ENCODE measurements around the gene CRIP3. TPM values are rescaled to one million over a fixed set of nuclear protein-coding genes. Genes with fewer than 3 reads are reported as not detected.

The CRIP3 gene
- total RNA-seq, 1 experiment from 2014 or later, result 5.7 TPM

GRCh38 chr6:43277306-43277642, 31.4 kb downstream of the CRIP3 start:
- no peaks in the 10 kb centered on the region for H3F3A ChIP-seq (ENCODE audit: insufficient read depth, low read depth)
- H3K36me3 ChIP-seq (ENCODE audit: low read depth), result no peaks in the 10 kb centered on the region
- no peaks in the 10 kb centered on the region for H3K9me2 ChIP-seq (ENCODE audit: insufficient read depth)
- H3K27me3 ChIP-seq (ENCODE audit: insufficient read depth, low read depth), result peaks cover 15% of the 10 kb centered on the region; the same call in 1 of the 2 replicates
- H3K27ac ChIP-seq, result no peak overlapping the region
- H4K20me1 ChIP-seq (ENCODE audit: insufficient read depth), result no peaks in the 10 kb centered on the region
- ChIA-PET POLR2A (ENCODE audit: unreplicated experiment) (no interaction called here), CTCF (no interaction called here)
- no peaks in the 10 kb centered on the region for H3K4me1 ChIP-seq (replicated peaks; ENCODE audit: insufficient read depth)
- H3K9me3 ChIP-seq (ENCODE audit: insufficient read depth, low read depth), result no peaks in the 10 kb centered on the region
- DNase-seq, result no peak
- H3K79me2 ChIP-seq (ENCODE audit: low read depth), result no peaks in the 10 kb centered on the region
- H3K4me3 ChIP-seq, result no peak overlapping the region
- intact Hi-C loops (cut with micrococcal nuclease; ENCODE audit: unreplicated experiment), result no loop called here
- BruUV-seq (replicated peaks), result no TSS peak
- H3K4me2 ChIP-seq, result no peak overlapping the region
- H2AFZ ChIP-seq, result no peak overlapping the region
- TF ChIP-seq CTCF (conservative IDR thresholded peaks at IDR 0.05) (no peak), EZH2 (IDR thresholded peaks at IDR 0.05; ENCODE audit: low read depth) (no peak)

- DNase-seq, result no peak
- no peaks in the 10 kb centered on the region for H4K20me1 ChIP-seq (ENCODE audit: insufficient read depth)
- H3K79me2 ChIP-seq (ENCODE audit: low read depth), result no peaks in the 10 kb centered on the region
- no peak overlapping the region for H3K4me3 ChIP-seq
- no peak overlapping the region for H3K27ac ChIP-seq
- H3K36me3 ChIP-seq (ENCODE audit: low read depth), result no peaks in the 10 kb centered on the region
- H3K9me2 ChIP-seq (ENCODE audit: insufficient read depth), result no peaks in the 10 kb centered on the region
- no peaks in the 10 kb centered on the region for H3K4me1 ChIP-seq (replicated peaks; ENCODE audit: insufficient read depth)
- no peaks in the 10 kb centered on the region for H3F3A ChIP-seq (ENCODE audit: insufficient read depth, low read depth)
- no peak for TF ChIP-seq CTCF (conservative IDR thresholded peaks at IDR 0.05)
- TF ChIP-seq EZH2 (IDR thresholded peaks at IDR 0.05; ENCODE audit: low read depth), result no peak
- H3K27me3 ChIP-seq (ENCODE audit: insufficient read depth, low read depth), result peaks cover 11% of the 10 kb centered on the region; the same call in 1 of the 2 replicates
- ChIA-PET POLR2A (ENCODE audit: unreplicated experiment) (no interaction called here), CTCF (no interaction called here)
- no peak overlapping the region for H3K4me2 ChIP-seq
- no peak overlapping the region for H2AFZ ChIP-seq
- intact Hi-C loops (cut with micrococcal nuclease; ENCODE audit: unreplicated experiment), result no loop called here
- H3K9me3 ChIP-seq (ENCODE audit: insufficient read depth, low read depth), result no peaks in the 10 kb centered on the region
- no TSS peak for BruUV-seq (replicated peaks)
These were observed 31.9 kb downstream of the CRIP3 start for GRCh38 chr6:43276577-43277305.

GRCh38 chr6:43275801-43276576, 32.6 kb downstream of the CRIP3 start:
- H3K36me3 ChIP-seq (ENCODE audit: low read depth), result no peaks in the 10 kb centered on the region
- no peak overlapping the region for H2AFZ ChIP-seq
- H3K4me1 ChIP-seq (replicated peaks; ENCODE audit: insufficient read depth), result no peaks in the 10 kb centered on the region
- TF ChIP-seq CTCF (conservative IDR thresholded peaks at IDR 0.05), result no peak
- TF ChIP-seq EZH2 (IDR thresholded peaks at IDR 0.05; ENCODE audit: low read depth), result no peak
- no peaks in the 10 kb centered on the region for H3K79me2 ChIP-seq (ENCODE audit: low read depth)
- DNase-seq, result no peak
- H3K4me2 ChIP-seq, result no peak overlapping the region
- no peak overlapping the region for H3K4me3 ChIP-seq
- 0 out of 2 replicates have a peak, but pooled peaks cover 6% of the 10 kb centered on the region for H3K27me3 ChIP-seq (ENCODE audit: insufficient read depth, low read depth)
- no peaks in the 10 kb centered on the region for H3K9me3 ChIP-seq (ENCODE audit: insufficient read depth, low read depth)
- H3K9me2 ChIP-seq (ENCODE audit: insufficient read depth), result no peaks in the 10 kb centered on the region
- H4K20me1 ChIP-seq (ENCODE audit: insufficient read depth), result no peaks in the 10 kb centered on the region
- BruUV-seq (replicated peaks), result no TSS peak
- POLR2A ChIA-PET (ENCODE audit: unreplicated experiment), result no interaction called here
- intact Hi-C loops (cut with micrococcal nuclease; ENCODE audit: unreplicated experiment), result no loop called here
- CTCF ChIA-PET, result interaction anchor here (0.6 kb wide), 1 partner anchor 161 kb away, joined by 3 read pairs; no protein-coding TSS in a partner anchor
- H3K27ac ChIP-seq, result no peak overlapping the region
- no peaks in the 10 kb centered on the region for H3F3A ChIP-seq (ENCODE audit: insufficient read depth, low read depth)

Measured in PC-9 (cell line).